Activated naive CD4-positive, alpha-beta T cell treated with anti-CD3 and anti-CD28 coated beads, Interleukin-2, amount 10 ng/mL, durations not matched to agents 7 days and 5 days (primary cell): ENCODE data around the gene CPEB3.
"Not testable (repeated sequence)": the region's sequence is repeated elsewhere in the genome, so short reads cannot be mapped to it uniquely, and the experiment has no call there.

Experiments used
- CTCF ChIA-PET: fragments of 350-600 bp; sonication (Branson Sonifier 250); formaldehyde crosslinking; loops from one replicate; lab custom pipeline; 2021; ENCODE audit warnings: antibody characterized with exemption; lab: Charles Lee
- DNase-seq: peaks from one replicate; pipeline ENCODE4 v3.0.0-alpha.2; 2020
- H3K27ac Mint-ChIP-seq: one replicate; pipeline ENCODE4 v1.8.0; 2021; ENCODE audit warnings: mild to moderate bottlenecking, moderate library complexity, mixed read lengths
- H3K27me3 Mint-ChIP-seq: one replicate; pipeline ENCODE4 v1.8.0; 2021; ENCODE audit warnings: mild to moderate bottlenecking, mixed read lengths
- H3K36me3 Mint-ChIP-seq: one replicate; pipeline ENCODE4 v1.8.0; 2021; ENCODE audit warnings: mixed read lengths
- H3K4me1 Mint-ChIP-seq: one replicate; pipeline ENCODE4 v1.8.0; 2021; ENCODE audit warnings: mixed read lengths
- H3K4me3 Mint-ChIP-seq: one replicate; pipeline ENCODE4 v1.8.0; 2021; ENCODE audit warnings: mild to moderate bottlenecking, moderate library complexity, mixed read lengths
- H3K9me3 Mint-ChIP-seq: one replicate; pipeline ENCODE4 v1.8.0; 2021; ENCODE audit warnings: mixed read lengths

The CPEB3 gene

DNA sequence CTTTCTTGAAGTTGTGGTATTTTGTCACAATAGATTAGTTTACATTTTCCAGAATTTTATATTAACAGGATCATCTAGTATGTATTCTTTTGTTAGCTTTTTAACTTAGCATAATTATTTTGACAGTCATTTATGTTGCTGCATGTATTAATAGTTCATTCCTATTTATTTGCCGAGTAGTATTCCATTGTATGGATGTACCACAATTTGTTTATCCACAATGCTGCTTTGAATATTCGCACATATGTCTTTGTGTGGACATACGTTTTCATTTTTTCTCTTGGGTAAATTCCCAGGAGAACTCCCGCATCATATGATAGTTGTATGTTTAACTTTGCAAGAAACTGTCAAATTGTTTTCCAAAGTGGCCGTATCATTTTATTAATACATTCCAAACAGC is 115.7 kb downstream of the CPEB3 start:
- Mint-ChIP-seq H3K27ac (no peak overlapping the region), H3K27me3 (no peaks in the 10 kb centered on the region), H3K36me3 (peaks cover 6% of the 10 kb centered on the region), H3K4me1 (no peaks in the 10 kb centered on the region), H3K9me3 (no peaks in the 10 kb centered on the region), H3K4me3 (no peak overlapping the region)
- CTCF ChIA-PET, result no interaction called here
- DNase-seq, result no peak

DNA sequence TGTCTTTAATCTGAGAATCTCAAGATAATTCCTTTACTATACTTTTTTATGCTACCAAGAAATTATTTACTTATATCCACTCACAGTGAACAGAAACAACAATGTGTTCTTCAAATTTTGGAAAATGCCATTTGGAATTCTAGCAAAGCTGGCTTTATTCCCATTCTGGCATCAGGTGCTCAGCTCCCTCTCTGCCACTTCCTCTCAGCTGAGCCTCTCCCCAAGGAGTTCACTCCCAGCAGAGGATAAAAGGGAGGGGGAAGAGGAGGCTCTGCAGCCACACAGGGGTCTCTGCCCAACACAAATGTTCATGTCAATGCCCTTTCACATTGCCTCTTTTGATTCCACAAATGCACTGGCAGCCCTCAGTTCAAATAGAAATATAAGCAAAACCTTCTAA is 116.9 kb downstream of the CPEB3 start:
- no peak for DNase-seq
- CTCF ChIA-PET, result no interaction called here
- peaks cover 6% of the 10 kb centered on the region for H3K9me3 Mint-ChIP-seq
- no peaks in the 10 kb centered on the region for H3K27me3 Mint-ChIP-seq
- no peaks in the 10 kb centered on the region for H3K4me1 Mint-ChIP-seq
- no peak overlapping the region for H3K27ac Mint-ChIP-seq
- no peak overlapping the region for H3K4me3 Mint-ChIP-seq
- peaks cover 5% of the 10 kb centered on the region for H3K36me3 Mint-ChIP-seq

DNA sequence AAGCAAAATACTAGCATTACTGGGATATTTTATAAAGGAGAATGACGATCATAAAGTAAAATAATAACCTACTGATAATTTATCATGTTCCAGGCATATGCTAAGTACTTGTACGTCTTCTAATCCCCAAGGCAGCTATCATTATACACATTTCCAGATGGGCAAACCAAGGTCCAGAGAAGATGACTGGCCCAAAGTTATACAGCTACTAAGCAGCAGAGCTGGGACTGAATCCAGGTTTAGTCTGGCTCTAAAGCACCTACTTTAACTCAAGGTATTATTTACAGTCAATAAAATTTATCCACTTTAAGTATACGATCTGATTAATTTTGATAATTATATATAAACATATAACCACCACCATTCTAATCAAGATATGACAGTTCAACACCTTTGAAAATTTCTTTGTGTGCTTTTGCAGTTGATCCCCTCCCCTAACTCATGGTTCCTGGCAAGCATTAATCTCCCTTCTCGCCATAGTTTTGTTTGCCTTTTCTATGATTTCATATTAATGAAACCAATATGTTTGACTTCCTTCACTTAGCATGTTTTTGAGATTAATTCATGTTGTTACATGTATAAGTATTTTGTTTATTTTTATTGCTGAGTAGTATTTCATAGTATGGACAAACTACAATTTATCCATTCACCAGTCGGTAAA is 126.7 kb downstream of the CPEB3 start:
- Mint-ChIP-seq H3K36me3 (peaks cover 3% of the 10 kb centered on the region), H3K27ac (no peak overlapping the region), H3K4me1 (no peaks in the 10 kb centered on the region), H3K27me3 (no peaks in the 10 kb centered on the region), H3K4me3 (no peak overlapping the region), H3K9me3 (peaks cover 2% of the 10 kb centered on the region)
- CTCF ChIA-PET, result no interaction called here
- DNase-seq, result no peak

DNA sequence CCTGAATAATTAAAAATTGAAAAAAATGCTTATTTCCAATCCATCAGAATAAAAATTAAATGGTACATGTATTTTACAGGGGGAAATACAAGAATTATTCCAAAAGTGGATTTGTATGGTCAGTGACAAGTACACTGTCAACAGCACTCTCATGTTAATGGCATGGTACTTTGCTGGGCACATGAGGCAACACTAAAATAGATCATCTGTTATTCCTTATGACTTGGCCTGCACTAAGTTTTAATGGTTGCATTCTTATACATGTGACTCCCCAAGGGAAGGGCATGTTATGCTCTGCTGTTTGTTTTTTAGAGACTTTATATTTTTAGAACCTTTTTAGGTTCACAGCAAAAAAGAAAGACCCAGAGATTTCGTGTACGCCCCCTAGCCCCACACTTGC is 128.3 kb downstream of the CPEB3 start:
- Mint-ChIP-seq H3K27ac (no peak overlapping the region), H3K4me1 (no peaks in the 10 kb centered on the region)
- CTCF ChIA-PET, result no interaction called here

DNA sequence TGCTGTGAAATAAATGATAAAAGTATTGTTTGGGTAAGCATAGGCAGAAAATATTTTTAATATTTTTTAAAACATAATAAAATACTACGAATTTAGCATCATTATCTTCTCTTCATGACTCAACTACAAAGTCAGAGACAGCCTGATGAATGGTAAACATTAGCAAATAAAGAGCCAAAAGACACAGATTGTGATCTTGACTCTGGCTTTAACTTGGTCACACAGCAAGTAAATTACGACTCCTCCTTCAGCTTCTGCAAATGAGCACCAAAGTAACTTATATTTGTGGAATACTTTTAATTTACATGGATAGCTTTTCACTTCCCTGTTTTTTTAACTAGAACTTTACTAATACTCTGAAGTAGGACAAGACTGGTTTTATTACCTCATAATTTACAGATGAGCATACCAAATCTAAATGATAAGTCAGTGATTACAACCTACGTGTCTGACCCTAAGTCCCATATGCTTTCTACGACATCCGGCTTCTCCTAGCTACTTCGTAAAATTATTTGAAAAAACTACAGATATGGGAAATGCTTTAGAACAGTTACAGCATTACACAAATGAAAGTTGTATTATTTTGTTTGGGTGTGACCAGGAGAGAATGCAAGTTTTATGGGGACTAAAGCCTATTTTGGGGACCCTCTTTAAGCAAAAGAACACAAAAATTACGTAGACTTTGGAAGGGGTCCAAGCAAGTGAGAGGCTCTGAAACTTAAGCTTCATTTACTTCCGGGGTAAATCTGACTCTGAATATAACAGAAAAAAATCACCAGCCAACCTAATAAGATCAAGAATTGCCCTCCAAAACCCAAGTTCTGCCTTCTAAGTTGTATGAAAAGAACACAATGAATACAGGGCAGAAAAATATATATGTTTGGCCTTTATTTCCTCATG is 133.8 kb downstream of the CPEB3 start:
- Mint-ChIP-seq H3K36me3 (no peaks in the 10 kb centered on the region), H3K27ac (no peak overlapping the region), H3K9me3 (no peaks in the 10 kb centered on the region), H3K4me3 (no peak overlapping the region), H3K4me1 (no peaks in the 10 kb centered on the region), H3K27me3 (no peaks in the 10 kb centered on the region)
- no peak for DNase-seq
- CTCF ChIA-PET, result no interaction called here

More for the DNA sequence above, 128.3 kb downstream of the CPEB3 start:
- Mint-ChIP-seq H3K4me3 (no peak overlapping the region), H3K27me3 (no peaks in the 10 kb centered on the region), H3K9me3 (peaks cover 2% of the 10 kb centered on the region), H3K36me3 (peaks cover 1% of the 10 kb centered on the region)
- no peak for DNase-seq

DNA sequence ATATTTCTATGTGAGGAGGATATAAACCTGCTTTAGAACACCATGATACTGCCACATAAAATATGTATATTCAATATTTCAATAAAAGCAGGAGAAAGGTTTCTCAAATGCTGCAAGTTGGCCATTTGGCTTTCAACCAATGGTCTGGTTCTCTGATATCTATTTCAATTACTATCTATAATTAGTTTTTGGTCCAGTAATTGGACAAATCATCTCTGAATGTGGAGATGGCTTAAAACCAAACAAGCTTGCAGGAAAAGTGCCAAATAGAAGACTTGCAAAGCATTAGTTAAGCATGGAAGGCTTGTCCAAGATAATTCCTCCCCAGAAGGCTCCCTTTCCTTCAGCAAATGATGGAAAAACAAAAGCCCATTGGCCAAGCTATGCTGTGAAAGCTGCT is 140.1 kb downstream of the CPEB3 start:
- Mint-ChIP-seq H3K27ac (no peak overlapping the region), H3K9me3 (no peaks in the 10 kb centered on the region), H3K36me3 (no peaks in the 10 kb centered on the region), H3K4me1 (no peaks in the 10 kb centered on the region), H3K27me3 (no peaks in the 10 kb centered on the region), H3K4me3 (no peak overlapping the region)
- no peak for DNase-seq
- CTCF ChIA-PET, result no interaction called here

DNA sequence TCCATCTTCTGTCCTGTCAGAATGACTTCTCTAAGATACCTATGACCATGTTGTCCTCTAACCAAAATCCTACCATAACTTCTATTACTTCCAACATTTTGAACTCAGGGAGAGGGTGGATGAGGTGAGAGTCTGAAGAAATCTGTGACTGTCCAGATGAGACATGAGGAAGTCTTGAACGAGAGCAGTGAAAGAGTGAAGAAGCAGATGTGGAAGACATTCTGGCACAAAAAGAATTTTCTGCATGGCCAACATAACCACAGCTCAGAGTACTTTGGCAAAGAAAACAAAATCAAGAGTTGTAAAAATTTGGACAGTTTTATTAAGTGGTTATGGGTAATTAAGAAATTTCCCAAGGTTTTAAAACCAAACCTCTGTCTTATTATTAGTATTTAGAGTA is 141.6 kb downstream of the CPEB3 start:
- Mint-ChIP-seq H3K27me3 (no peaks in the 10 kb centered on the region), H3K4me1 (no peaks in the 10 kb centered on the region), H3K4me3 (no peak overlapping the region), H3K9me3 (no peaks in the 10 kb centered on the region), H3K36me3 (no peaks in the 10 kb centered on the region), H3K27ac (no peak overlapping the region)
- no peak for DNase-seq
- CTCF ChIA-PET, result no interaction called here

DNA sequence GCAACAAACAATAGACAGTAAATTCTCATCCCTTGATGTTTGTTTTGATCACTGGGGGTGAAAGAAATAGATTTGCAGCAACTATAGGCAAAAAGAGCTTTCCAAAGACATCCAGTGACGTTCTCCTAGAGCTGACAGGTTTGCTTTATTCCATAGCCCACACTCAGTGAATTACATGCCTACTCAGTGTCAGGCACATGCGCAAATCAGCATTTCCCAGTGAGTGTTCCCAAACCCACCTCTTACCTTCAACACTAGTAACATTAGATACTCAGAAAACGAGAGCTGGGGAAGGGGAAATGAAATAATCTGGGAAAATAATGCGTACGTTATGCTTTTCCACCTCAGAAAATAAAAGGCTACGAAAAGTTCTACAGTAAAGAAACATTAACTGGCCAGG is 144.1 kb downstream of the CPEB3 start:
- no peaks in the 10 kb centered on the region for H3K4me1 Mint-ChIP-seq

DNA sequence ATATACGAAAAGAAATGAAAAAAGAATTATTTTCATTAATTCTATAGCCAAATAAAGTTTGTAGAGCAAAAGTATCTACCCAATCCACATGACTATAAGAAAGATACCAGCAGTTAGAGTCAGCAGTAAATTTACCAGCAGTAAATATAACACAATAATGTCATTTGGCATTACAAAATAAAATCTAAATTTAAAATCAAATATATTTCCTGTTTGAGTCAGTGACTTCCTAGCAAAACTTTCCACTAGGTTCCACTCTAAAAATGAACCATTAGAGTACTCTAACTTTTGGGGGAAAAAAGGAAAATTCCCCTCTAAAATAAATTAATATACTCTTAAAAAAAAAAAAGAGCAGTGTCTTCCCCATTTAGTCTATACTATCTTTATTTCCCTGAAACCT is 144.8 kb downstream of the CPEB3 start:
- Mint-ChIP-seq H3K36me3 (peaks cover 3% of the 10 kb centered on the region), H3K4me1 (no peaks in the 10 kb centered on the region), H3K9me3 (no peaks in the 10 kb centered on the region), H3K27ac (no peak overlapping the region), H3K4me3 (no peak overlapping the region), H3K27me3 (no peaks in the 10 kb centered on the region)
- CTCF ChIA-PET, result interaction anchor here (0.6 kb wide), 1 partner anchor 429 kb away, joined by 3 read pairs; no protein-coding TSS in a partner anchor
- DNase-seq, result no peak

More for the DNA sequence above, 144.1 kb downstream of the CPEB3 start:
- Mint-ChIP-seq H3K4me3 (no peak overlapping the region), H3K27ac (no peak overlapping the region), H3K36me3 (peaks cover 3% of the 10 kb centered on the region), H3K9me3 (no peaks in the 10 kb centered on the region), H3K27me3 (no peaks in the 10 kb centered on the region)
- CTCF ChIA-PET, result no interaction called here
- DNase-seq, result no peak

DNA sequence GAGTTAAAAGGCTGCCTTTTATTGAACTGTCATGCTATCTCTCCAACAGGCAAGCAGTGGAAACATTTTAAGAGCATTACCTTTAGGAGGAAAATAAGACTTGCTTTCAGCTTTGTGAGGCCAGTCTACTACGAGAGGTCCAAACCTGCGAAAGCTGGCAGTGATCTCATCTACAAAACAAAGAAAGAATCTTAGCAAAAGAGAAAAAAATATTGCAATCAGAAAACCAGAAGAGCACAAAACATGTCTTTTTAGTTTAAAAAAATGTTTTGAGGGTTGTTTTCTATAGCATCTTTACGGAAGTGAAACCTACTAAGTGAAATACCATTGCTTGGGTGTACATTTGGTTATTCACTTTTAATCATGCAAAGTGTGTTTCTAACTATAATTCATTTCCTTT is 147.9 kb downstream of the CPEB3 start:
- no peaks in the 10 kb centered on the region for H3K4me1 Mint-ChIP-seq
- H3K27me3 Mint-ChIP-seq, result no peaks in the 10 kb centered on the region
- peaks cover 3% of the 10 kb centered on the region for H3K9me3 Mint-ChIP-seq
- CTCF ChIA-PET, result no interaction called here
- peaks cover 5% of the 10 kb centered on the region for H3K36me3 Mint-ChIP-seq
- no peak overlapping the region for H3K27ac Mint-ChIP-seq
- no peak overlapping the region for H3K4me3 Mint-ChIP-seq
- DNase-seq, result no peak

DNA sequence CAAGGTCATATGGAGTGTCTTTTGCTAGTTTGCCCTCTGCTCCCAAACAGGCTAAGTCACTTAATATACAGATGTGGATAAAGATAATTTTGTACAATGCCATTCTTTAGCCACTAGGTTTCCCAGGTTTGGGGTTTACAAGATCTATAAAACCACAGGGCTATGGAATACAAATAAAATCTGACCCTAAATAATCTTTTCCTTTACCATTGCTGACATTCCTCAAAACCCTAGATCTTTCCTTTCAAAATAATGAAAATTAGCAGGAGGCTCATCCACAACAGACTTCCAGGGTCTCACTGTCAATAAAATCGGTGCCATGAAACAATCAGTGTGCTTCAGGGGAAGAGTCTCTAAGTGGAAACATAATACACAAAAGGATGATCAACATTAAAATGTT is 148.4 kb downstream of the CPEB3 start:
- H3K4me1 Mint-ChIP-seq, result no peaks in the 10 kb centered on the region
- H3K4me3 Mint-ChIP-seq, result no peak overlapping the region
- no peak for DNase-seq
- no peaks in the 10 kb centered on the region for H3K27me3 Mint-ChIP-seq
- H3K9me3 Mint-ChIP-seq, result peaks cover 3% of the 10 kb centered on the region
- CTCF ChIA-PET, result no interaction called here
- H3K36me3 Mint-ChIP-seq, result peaks cover 5% of the 10 kb centered on the region
- no peak overlapping the region for H3K27ac Mint-ChIP-seq

DNA sequence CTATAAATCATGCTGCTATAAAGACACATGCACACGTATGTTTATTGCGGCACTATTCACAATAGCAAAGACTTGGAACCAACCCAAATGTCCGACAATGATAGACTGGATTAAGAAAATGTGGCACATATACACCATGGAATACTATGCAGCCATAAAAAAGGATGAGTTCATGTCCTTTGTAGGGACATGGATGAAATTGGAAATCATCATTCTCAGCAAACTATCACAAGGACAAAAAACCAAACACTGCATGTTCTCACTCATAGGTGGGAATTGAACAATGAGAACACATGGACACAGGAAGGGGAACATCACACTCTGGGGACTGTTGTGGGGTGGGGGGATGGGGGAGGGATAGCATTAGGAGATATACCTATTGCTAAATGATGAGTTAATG is 149.7 kb downstream of the CPEB3 start:
- H3K4me1 Mint-ChIP-seq, H3K36me3 Mint-ChIP-seq, H3K4me3 Mint-ChIP-seq, H3K9me3 Mint-ChIP-seq, CTCF ChIA-PET, H3K27me3 Mint-ChIP-seq, DNase-seq, H3K27ac Mint-ChIP-seq: not testable (repeated sequence)

DNA sequence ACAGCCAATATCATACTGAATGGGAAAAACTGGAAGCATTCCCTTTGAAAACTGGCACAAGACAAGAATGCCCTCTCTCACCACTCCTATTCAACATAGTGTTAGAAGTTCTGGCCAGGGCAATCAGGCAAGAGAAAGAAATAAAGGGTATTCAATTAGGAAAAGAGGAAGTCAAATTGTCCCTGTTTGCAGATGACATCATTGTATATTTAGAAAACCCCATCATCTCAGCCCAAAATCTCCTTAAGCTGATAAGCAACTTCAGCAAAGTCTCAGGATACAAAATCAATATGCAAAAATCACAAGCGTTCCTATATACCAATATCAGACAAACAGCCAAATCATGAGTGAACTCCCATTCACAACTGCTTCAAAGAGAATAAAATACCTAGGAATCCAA is 156.8 kb downstream of the CPEB3 start:
- DNase-seq, H3K27ac Mint-ChIP-seq, H3K36me3 Mint-ChIP-seq, H3K4me3 Mint-ChIP-seq, H3K4me1 Mint-ChIP-seq, H3K27me3 Mint-ChIP-seq, H3K9me3 Mint-ChIP-seq, CTCF ChIA-PET: not testable (repeated sequence)

DNA sequence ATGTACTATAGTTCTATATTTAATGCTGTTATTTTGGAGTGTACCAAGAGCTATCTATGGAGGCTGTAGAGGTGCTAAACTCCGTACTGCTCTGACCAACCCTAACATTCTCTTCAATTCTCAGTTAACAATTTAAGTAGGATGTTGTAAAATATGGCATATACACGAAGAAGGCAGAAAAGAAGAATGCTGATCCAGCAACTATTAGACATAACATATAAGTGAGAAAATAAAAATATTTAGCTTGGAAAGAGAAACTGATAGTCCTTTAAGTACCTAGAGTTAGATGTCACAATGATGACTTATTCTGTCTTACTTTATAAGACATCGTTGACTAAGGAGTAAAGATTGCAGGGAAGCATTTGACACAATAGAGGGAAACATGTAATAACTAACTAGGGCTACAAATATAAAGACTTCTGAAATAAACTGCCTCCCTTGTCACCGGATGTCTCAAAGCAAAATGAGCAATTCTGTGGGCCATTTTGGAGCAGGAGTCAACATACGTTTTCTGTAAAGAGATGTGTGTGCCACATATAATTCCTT is 159.5 kb downstream of the CPEB3 start:
- H3K9me3 Mint-ChIP-seq, result no peaks in the 10 kb centered on the region
- H3K4me1 Mint-ChIP-seq, result no peaks in the 10 kb centered on the region
- H3K36me3 Mint-ChIP-seq, result peaks cover 4% of the 10 kb centered on the region

More for the DNA sequence above, 159.5 kb downstream of the CPEB3 start:
- Mint-ChIP-seq H3K27ac (no peak overlapping the region), H3K27me3 (no peaks in the 10 kb centered on the region), H3K4me3 (no peak overlapping the region)
- DNase-seq, result no peak
- CTCF ChIA-PET, result no interaction called here
